ENCODE data around the gene TARS3. TPM values are rescaled to one million over a fixed set of nuclear protein-coding genes. Genes with fewer than 3 reads are reported as not detected.

Gene TARS3
- total RNA-seq, 1 experiment from 2014 or later: 4.6 TPM

DNA sequence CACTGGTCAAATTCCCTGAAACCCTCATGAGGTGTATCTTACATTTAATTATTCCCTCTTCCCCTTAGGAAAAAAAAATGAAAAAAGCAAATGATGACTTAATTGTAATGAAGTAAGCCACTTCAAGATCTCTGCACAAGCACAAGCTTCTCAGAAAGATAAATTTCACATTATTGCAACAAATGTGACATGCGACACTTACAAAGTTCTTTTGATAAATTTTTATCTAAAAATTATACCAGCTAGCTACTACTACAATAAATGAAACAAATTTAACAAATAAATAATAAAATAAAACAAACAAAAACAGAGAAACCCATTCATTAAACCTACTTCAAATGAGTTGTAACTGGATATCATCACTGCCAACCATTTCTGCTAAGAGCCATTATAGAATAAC lies 62.1 kb downstream of the TARS3 start:
- Histone ChIP-seq H3F3A (ENCODE audit: insufficient read depth, low read depth) (no peaks in the 10 kb centered on the region), H4K20me1 (ENCODE audit: insufficient read depth) (no peaks in the 10 kb centered on the region), H3K9me2 (ENCODE audit: insufficient read depth) (no peaks in the 10 kb centered on the region; the same call in 1 of the 2 replicates), H2AFZ (no peak overlapping the region), H3K9me3 (ENCODE audit: insufficient read depth, low read depth) (no peaks in the 10 kb centered on the region), H3K27ac (no peak overlapping the region), H3K36me3 (ENCODE audit: low read depth) (no peaks in the 10 kb centered on the region), H3K27me3 (ENCODE audit: insufficient read depth, low read depth) (no peaks in the 10 kb centered on the region), H3K4me1 (replicated peaks; ENCODE audit: insufficient read depth) (no peaks in the 10 kb centered on the region), H3K79me2 (ENCODE audit: low read depth) (no peaks in the 10 kb centered on the region), H3K4me3 (no peak overlapping the region), H3K4me2 (no peak overlapping the region)
- ChIA-PET POLR2A (ENCODE audit: unreplicated experiment) (no interaction called here), CTCF (no interaction called here)
- TF ChIP-seq, protein P1, sequence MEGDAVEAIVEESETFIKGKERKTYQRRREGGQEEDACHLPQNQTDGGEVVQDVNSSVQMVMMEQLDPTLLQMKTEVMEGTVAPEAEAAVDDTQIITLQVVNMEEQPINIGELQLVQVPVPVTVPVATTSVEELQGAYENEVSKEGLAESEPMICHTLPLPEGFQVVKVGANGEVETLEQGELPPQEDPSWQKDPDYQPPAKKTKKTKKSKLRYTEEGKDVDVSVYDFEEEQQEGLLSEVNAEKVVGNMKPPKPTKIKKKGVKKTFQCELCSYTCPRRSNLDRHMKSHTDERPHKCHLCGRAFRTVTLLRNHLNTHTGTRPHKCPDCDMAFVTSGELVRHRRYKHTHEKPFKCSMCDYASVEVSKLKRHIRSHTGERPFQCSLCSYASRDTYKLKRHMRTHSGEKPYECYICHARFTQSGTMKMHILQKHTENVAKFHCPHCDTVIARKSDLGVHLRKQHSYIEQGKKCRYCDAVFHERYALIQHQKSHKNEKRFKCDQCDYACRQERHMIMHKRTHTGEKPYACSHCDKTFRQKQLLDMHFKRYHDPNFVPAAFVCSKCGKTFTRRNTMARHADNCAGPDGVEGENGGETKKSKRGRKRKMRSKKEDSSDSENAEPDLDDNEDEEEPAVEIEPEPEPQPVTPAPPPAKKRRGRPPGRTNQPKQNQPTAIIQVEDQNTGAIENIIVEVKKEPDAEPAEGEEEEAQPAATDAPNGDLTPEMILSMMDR (conservative IDR thresholded peaks at IDR 0.05): no peak
- no peak for TF ChIP-seq EZH2 (IDR thresholded peaks at IDR 0.05; ENCODE audit: low read depth)
- intact Hi-C loops (cut with micrococcal nuclease; ENCODE audit: unreplicated experiment): no loop called here
- DNase-seq: no peak
- BruUV-seq (replicated peaks): no TSS peak

DNA sequence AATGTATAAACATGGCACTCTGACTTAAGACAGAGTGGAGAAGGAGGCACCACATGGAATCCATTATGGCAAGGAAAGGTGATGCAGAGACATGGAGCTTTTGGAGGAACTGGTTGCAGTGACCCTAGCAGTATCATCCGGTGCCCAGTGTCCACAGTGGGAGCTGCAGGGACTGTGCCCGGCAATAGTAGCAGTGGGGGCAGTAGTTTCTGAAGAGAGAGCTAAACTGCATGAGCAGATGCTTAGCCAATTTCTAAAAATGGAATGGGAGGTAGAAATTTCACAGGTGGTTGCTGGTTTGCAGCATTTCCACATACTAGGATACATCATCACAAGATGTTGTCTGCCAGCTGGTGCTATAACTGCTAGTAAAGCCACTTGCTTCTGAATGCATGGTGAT lies 64.3 kb downstream of the TARS3 start:
- Histone ChIP-seq H2AFZ (no peak overlapping the region), H3K4me1 (replicated peaks; ENCODE audit: insufficient read depth) (no peaks in the 10 kb centered on the region), H3K27me3 (ENCODE audit: insufficient read depth, low read depth) (no peaks in the 10 kb centered on the region), H3K4me3 (no peak overlapping the region), H3K9me2 (ENCODE audit: insufficient read depth) (no peaks in the 10 kb centered on the region; the same call in 1 of the 2 replicates), H3K4me2 (no peak overlapping the region), H3K9me3 (ENCODE audit: insufficient read depth, low read depth) (no peaks in the 10 kb centered on the region), H4K20me1 (ENCODE audit: insufficient read depth) (no peaks in the 10 kb centered on the region), H3K27ac (no peak overlapping the region), H3K79me2 (ENCODE audit: low read depth) (no peaks in the 10 kb centered on the region), H3K36me3 (ENCODE audit: low read depth) (no peaks in the 10 kb centered on the region), H3F3A (ENCODE audit: insufficient read depth, low read depth) (no peaks in the 10 kb centered on the region)
- TF ChIP-seq EZH2 (IDR thresholded peaks at IDR 0.05; ENCODE audit: low read depth): no peak
- TF ChIP-seq, protein P1 (conservative IDR thresholded peaks at IDR 0.05): no peak
- ChIA-PET CTCF (no interaction called here), POLR2A (ENCODE audit: unreplicated experiment) (no interaction called here)
- BruUV-seq (replicated peaks): no TSS peak
- intact Hi-C loops (cut with micrococcal nuclease; ENCODE audit: unreplicated experiment): no loop called here
- no peak for DNase-seq

DNA sequence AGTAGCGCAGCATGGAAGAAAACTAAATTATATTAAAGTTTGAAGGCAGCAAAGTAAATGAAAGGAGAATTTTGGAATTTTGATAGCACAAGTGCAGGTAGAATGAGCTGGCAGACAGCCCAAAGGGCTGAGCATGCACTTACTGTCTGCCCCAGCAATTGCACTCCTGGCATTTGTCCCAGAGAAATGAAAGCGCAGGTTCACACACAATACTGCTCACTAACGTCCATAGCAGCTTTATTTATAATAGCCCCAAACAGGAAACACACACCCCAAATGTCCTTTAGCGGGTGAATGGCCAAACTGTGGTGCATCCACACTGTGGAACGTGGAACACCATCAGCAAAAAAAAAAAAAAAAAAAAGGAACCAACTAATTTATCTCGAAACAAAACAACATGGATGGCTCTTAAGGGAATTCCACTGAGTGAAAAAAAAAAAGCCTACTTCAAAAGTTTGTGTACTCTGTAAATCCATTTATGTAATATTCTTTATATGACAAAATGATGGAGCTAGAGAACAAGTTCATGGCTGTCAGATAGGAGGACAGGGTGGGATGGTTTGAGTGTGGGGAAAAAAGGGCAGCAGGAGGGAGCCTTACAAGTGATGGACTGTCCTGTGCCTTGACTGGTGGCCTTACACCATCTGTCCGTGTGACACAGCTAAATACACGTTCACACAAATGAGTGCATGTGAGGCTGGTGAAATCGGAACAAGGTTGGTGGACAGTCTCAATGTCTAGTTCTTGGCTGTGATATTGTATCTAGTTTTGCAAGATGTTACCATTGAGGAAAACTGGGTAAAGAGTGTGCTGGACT lies 66.1 kb downstream of the TARS3 start:
- Histone ChIP-seq H3K27me3 (ENCODE audit: insufficient read depth, low read depth) (no peaks in the 10 kb centered on the region), H3K79me2 (ENCODE audit: low read depth) (peaks cover 1% of the 10 kb centered on the region), H3F3A (ENCODE audit: insufficient read depth, low read depth) (peaks cover 4% of the 10 kb centered on the region; the same call in 1 of the 2 replicates), H3K27ac (no peak overlapping the region), H3K4me1 (replicated peaks; ENCODE audit: insufficient read depth) (peaks cover 2% of the 10 kb centered on the region; the same call in 1 of the 2 replicates), H4K20me1 (ENCODE audit: insufficient read depth) (no peaks in the 10 kb centered on the region), H3K4me2 (no peak overlapping the region), H3K36me3 (ENCODE audit: low read depth) (no peaks in the 10 kb centered on the region), H3K9me2 (ENCODE audit: insufficient read depth) (no peaks in the 10 kb centered on the region), H3K9me3 (ENCODE audit: insufficient read depth, low read depth) (no peaks in the 10 kb centered on the region), H3K4me3 (no peak overlapping the region), H2AFZ (no peak overlapping the region)
- intact Hi-C loops (cut with micrococcal nuclease; ENCODE audit: unreplicated experiment): no loop called here
- BruUV-seq (replicated peaks): no TSS peak
- DNase-seq: no peak
- ChIA-PET CTCF (no interaction called here), POLR2A (ENCODE audit: unreplicated experiment) (no interaction called here)
- no peak for TF ChIP-seq EZH2 (IDR thresholded peaks at IDR 0.05; ENCODE audit: low read depth)
- TF ChIP-seq, protein P1 (conservative IDR thresholded peaks at IDR 0.05): no peak
